Renal cortex interstitium (tissue), 11 donors: ENCODE measurements around the gene C1orf167. TPM values are rescaled to one million over a fixed set of nuclear protein-coding genes. Genes with fewer than 3 reads are reported as not detected.
A peak's percentile ranks its signal among the peaks of the same experiment; 100 is the strongest.

Experiments used
- DNase-seq, 11 donors: peaks; one replicate each; pipeline ENCODE4 v3.0.0-alpha.2; 2013; ENCODE audit warnings: low read depth in 9 of 11, low spot score in 4 of 11; ENCODE audit errors: extremely low read depth in 1 of 11
- polyA plus RNA-seq, 3 donors: library from polyadenylated mRNA; unstranded; fragments of 120-200 nt; gene quantifications; one replicate each; pipeline ENCODE4 v1.2.1, GENCODE V29; 2013; ENCODE audit not compliant: insufficient read length in 3 of 3

C1orf167 gene
- polyA plus RNA-seq, 3 donors = 0.32 TPM; not detected in 2

- DNase-seq = no peak
Measured at GRCh38 chr1:11813021-11813420, 51.0 kb downstream of the C1orf167 start.

- no peak for DNase-seq
Measured at GRCh38 chr1:11817192-11817591, 55.2 kb downstream of the C1orf167 start.

- DNase-seq = no peak
Measured at GRCh38 chr1:11822091-11822490, 60.1 kb downstream of the C1orf167 start.

GRCh38 chr1:11823366-11824137 is 61.6 kb downstream of the C1orf167 start:
- DNase-seq = no peak

GRCh38 chr1:11825131-11825530 is 63.1 kb downstream of the C1orf167 start:
- no peak for DNase-seq

- DNase-seq = no peak
Measured at GRCh38 chr1:11826946-11827345, 65.0 kb downstream of the C1orf167 start.

- DNase-seq = no peak
Measured at GRCh38 chr1:11828511-11828910, 66.5 kb downstream of the C1orf167 start.

GRCh38 chr1:11831945-11832725 is 70.1 kb downstream of the C1orf167 start:
- no peak for DNase-seq

- DNase-seq = no peak
Measured at GRCh38 chr1:11833497-11833896, 71.5 kb downstream of the C1orf167 start.

- no peak for DNase-seq
Measured at GRCh38 chr1:11833900-11834299, 71.9 kb downstream of the C1orf167 start.

GRCh38 chr1:11835441-11836225 is 73.6 kb downstream of the C1orf167 start:
- DNase-seq = no peak

GRCh38 chr1:11836955-11837766 is 75.2 kb downstream of the C1orf167 start:
- no peak for DNase-seq

- DNase-seq = no peak
Measured at GRCh38 chr1:11837767-11838348, 75.9 kb downstream of the C1orf167 start.

- DNase-seq = peak in 7 of 11 donors; percentile 26 to 56 (median 44)
Measured at GRCh38 chr1:11838349-11839272, 76.6 kb downstream of the C1orf167 start.
